Nephron (organoid): ENCODE data around the gene CWC27.

Experiments used
- H3K27ac Mint-ChIP-seq, 3 experiments: 2 replicates each; pipeline ENCODE4 v1.8.0; 2020; ENCODE audit warnings: mixed read lengths in 3 of 3, mild to moderate bottlenecking in 2 of 3, moderate library complexity in 1 of 3
- H3K27me3 Mint-ChIP-seq: 2 replicates; pipeline ENCODE4 v1.8.0; 2021; ENCODE audit warnings: low read depth, mild to moderate bottlenecking, moderate library complexity, mixed read lengths
- H3K36me3 Mint-ChIP-seq: 2 replicates; pipeline ENCODE4 v1.8.0; 2020; ENCODE audit warnings: low read depth, mixed read lengths
- H3K4me1 Mint-ChIP-seq: 2 replicates; pipeline ENCODE4 v1.8.0; 2020; ENCODE audit warnings: mixed read lengths
- H3K4me3 Mint-ChIP-seq, 3 experiments: 2 replicates each; pipeline ENCODE4 v1.8.0; 2020; ENCODE audit warnings: mild to moderate bottlenecking in 3 of 3, mixed read lengths in 3 of 3, moderate library complexity in 2 of 3
- H3K9me3 Mint-ChIP-seq: 2 replicates; pipeline ENCODE4 v1.8.0; 2020; ENCODE audit warnings: mixed read lengths
- TF ChIP-seq, protein P1 (sequence below), 3 experiments: fragments of 200-600 bp; sonication (generic); IDR thresholded peaks; one replicate each; pipeline ENCODE4 v1.5.0; 2021; ENCODE audit warnings: antibody characterized with exemption in 3 of 3; ENCODE audit not compliant: unreplicated experiment in 3 of 3

CWC27 gene

DNA sequence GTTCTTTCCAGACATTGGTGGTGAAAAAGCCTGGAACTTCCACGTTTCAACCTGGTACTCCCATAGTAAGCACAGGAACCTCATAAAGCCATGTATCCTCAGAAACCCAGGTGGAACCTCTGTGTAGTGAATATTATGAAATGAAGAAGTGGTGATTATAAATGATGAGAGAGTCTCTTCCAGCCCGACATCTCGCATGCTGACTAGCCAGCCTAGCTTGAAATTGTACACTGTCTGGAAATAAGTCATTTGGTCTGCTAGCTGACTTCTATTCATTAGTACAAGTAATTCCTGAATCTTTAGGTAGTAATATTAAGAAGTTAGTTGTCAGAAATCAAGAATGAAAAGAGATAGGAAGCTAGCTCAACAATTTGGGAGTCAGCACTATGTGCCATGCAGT lies 203.3 kb downstream of the CWC27 start:
- no peaks in the 10 kb centered on the region for H3K27me3 Mint-ChIP-seq
- H3K4me1 Mint-ChIP-seq: no peaks in the 10 kb centered on the region
- no peak overlapping the region for H3K4me3 Mint-ChIP-seq
- TF ChIP-seq, protein P1, sequence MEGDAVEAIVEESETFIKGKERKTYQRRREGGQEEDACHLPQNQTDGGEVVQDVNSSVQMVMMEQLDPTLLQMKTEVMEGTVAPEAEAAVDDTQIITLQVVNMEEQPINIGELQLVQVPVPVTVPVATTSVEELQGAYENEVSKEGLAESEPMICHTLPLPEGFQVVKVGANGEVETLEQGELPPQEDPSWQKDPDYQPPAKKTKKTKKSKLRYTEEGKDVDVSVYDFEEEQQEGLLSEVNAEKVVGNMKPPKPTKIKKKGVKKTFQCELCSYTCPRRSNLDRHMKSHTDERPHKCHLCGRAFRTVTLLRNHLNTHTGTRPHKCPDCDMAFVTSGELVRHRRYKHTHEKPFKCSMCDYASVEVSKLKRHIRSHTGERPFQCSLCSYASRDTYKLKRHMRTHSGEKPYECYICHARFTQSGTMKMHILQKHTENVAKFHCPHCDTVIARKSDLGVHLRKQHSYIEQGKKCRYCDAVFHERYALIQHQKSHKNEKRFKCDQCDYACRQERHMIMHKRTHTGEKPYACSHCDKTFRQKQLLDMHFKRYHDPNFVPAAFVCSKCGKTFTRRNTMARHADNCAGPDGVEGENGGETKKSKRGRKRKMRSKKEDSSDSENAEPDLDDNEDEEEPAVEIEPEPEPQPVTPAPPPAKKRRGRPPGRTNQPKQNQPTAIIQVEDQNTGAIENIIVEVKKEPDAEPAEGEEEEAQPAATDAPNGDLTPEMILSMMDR (IDR thresholded peaks at IDR 0.05; ENCODE audit: unreplicated experiment in 3 of 3): no peak
- H3K27ac Mint-ChIP-seq: no peak overlapping the region
- peaks cover 3% of the 10 kb centered on the region for H3K9me3 Mint-ChIP-seq
- peaks cover 29% of the 10 kb centered on the region for H3K36me3 Mint-ChIP-seq

DNA sequence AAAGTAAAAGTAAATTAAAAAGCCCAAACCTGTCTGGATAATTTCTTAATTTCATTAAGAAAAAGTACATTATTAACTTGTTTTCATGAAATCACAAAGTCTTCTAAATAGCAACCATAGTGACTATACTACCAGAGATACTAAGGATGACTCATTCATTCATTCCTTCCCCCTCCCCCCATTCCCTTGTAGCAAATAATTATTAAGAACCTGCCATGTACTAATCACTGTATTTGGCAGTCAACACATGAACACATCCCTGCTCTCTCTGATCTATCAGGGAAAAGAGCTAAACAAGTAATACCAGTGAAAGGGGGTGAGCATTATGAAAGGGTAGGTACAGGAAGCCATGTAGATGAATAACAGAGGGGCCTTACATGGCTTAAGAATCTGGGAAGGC lies 203.9 kb downstream of the CWC27 start:
- Mint-ChIP-seq H3K4me1 (peaks cover under 1% of the 10 kb centered on the region), H3K36me3 (peaks cover 33% of the 10 kb centered on the region), H3K9me3 (peaks cover 3% of the 10 kb centered on the region), H3K27ac (no peak overlapping the region), H3K4me3 (no peak overlapping the region), H3K27me3 (no peaks in the 10 kb centered on the region)
- TF ChIP-seq, protein P1 (IDR thresholded peaks at IDR 0.05; ENCODE audit: unreplicated experiment in 3 of 3): no peak

DNA sequence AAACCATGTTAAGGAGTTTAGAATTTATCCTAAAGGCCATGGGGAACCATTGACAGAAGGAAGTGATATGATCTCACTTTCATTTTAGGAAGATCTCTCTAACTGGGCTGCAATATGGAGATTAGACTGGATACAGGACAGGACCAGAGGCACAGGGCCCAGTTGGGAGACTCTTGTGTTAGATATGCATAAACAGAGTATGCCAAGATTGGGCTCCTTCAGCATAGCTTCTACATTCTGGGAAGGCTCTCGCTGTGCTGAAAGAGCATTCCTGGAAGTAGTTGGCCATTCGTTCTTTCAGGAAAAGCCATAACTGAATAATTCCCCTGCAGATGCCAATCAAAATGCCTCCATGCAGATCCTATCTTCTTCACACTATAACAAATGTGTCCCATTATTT lies 204.5 kb downstream of the CWC27 start:
- Mint-ChIP-seq H3K9me3 (peaks cover 3% of the 10 kb centered on the region), H3K27me3 (no peaks in the 10 kb centered on the region), H3K4me1 (peaks cover 6% of the 10 kb centered on the region), H3K27ac (no peak overlapping the region), H3K36me3 (peaks cover 39% of the 10 kb centered on the region), H3K4me3 (no peak overlapping the region)
- TF ChIP-seq, protein P1 (IDR thresholded peaks at IDR 0.05; ENCODE audit: unreplicated experiment in 3 of 3): no peak

DNA sequence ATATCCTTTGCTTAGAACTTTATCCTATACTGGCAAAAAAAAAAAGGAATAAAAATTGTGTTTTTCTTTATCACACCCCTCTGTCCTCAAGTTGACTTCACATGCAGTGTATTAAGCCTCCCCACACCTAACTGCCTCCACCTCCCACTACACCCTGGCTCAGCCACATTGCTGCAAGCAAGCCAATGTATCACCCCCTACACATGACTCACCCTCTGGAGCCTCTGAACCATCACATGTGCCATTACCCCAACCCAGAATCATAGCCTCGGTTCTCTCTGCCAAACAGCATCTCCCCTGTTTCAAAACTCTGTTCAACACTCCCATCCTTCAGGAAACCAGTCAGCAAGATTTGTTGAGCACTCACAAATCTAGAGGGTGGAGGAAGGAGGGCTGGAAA lies 209.0 kb downstream of the CWC27 start:
- no peak overlapping the region for H3K4me3 Mint-ChIP-seq
- TF ChIP-seq, protein P1 (IDR thresholded peaks at IDR 0.05; ENCODE audit: unreplicated experiment in 3 of 3): no peak
- H3K4me1 Mint-ChIP-seq: peaks cover 12% of the 10 kb centered on the region
- peaks cover 3% of the 10 kb centered on the region for H3K9me3 Mint-ChIP-seq
- peak overlapping the region in 2 of 3 experiments; percentile 2 to 9 for H3K27ac Mint-ChIP-seq
- no peaks in the 10 kb centered on the region for H3K27me3 Mint-ChIP-seq
- H3K36me3 Mint-ChIP-seq: peaks cover 29% of the 10 kb centered on the region

DNA sequence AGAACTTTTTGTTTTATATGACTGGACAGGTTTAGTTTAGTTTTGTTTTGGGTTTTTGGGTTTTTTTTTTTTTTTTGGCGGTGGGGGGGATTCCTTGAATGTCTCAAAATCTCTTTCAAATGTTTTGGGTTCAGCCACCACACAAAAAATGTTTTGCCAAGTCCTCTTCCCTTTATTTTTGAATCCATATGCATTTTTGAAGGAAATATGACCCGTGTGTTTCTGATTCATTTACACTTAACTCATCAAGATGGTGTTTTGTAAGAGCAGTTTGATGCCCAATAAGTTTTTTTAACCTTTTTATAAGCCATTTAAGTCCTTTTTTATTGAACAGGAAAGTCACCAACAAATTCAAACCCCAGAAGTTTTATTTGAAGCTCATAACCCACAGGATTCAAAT lies 209.8 kb downstream of the CWC27 start:
- H3K4me3 Mint-ChIP-seq: no peak overlapping the region
- peak overlapping the region in 2 of 3 experiments; percentile 4 to 9 for H3K27ac Mint-ChIP-seq
- H3K36me3 Mint-ChIP-seq: peaks cover 23% of the 10 kb centered on the region
- H3K27me3 Mint-ChIP-seq: no peaks in the 10 kb centered on the region
- peaks cover 12% of the 10 kb centered on the region for H3K4me1 Mint-ChIP-seq
- peaks cover 3% of the 10 kb centered on the region for H3K9me3 Mint-ChIP-seq
- TF ChIP-seq, protein P1 (IDR thresholded peaks at IDR 0.05; ENCODE audit: unreplicated experiment in 3 of 3): no peak

DNA sequence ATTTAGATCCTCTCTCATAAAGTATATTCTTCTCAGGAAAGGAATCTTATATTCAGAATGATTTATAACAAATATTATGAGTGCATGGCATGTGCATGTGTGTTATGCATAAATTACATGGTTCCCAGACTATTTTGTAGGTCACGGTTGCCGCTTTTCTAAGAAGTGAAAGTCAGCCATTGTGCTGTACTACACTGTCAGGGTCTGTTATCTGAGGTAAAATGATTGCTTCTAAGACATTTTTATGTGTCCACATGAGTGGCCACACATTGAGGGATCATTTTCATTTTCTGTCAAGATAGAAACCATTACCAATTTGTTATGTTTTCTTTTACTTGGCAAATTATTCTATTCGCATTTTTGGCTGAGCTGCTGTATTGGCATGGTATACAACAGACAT lies 210.8 kb downstream of the CWC27 start:
- TF ChIP-seq, protein P1 (IDR thresholded peaks at IDR 0.05; ENCODE audit: unreplicated experiment in 3 of 3): no peak
- Mint-ChIP-seq H3K27ac (peak overlapping the region in 1 of 3 experiments; percentile 4), H3K4me3 (no peak overlapping the region), H3K27me3 (no peaks in the 10 kb centered on the region), H3K36me3 (peaks cover 21% of the 10 kb centered on the region), H3K4me1 (peaks cover 12% of the 10 kb centered on the region), H3K9me3 (no peaks in the 10 kb centered on the region)
